ENCODE results near the gene FNBP1. TPM values are rescaled to one million over a fixed set of nuclear protein-coding genes. Genes with fewer than 3 reads are reported as not detected.

FNBP1 gene
- total RNA-seq, 1 experiment from 2014 or later = 43.6 TPM

DNA sequence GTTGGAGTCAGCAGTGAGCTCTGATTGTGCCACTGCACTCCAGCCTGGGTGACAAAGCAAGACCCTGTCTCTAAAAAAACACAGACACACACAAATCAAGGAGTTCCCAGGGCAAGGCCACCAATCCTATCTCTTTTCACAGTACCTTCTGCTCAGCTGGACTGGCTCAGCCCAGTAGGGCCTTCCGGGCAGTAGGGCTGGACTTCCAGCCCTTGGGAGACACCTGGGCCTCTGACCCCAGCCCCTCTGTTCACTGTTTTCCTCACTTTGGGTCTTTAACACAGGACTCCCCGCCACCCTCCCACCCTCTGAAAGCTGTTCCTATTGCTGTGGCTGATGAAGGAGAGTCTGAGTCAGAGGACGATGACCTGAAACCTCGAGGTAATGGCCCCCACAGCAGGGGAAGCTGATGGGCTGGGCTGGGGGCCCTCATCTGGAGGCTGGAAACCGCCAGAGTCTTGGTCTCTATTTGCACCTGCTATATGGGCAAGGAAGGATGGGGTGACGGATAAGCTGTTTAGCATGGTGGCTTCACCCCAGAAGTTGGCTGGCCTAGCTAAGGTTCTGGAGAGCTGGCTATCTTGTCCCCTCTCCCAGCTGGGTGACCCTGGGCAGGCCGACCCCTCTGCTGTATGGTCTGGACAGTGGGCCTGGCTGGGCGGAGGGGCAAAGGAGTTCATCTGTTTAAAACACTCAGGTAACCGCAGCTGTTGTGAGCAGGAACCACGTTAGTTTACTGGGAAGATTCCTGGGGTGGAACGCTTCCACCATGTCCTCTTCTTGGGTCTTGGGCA, 182.1 kb downstream of the FNBP1 start:
- no peaks in the 10 kb centered on the region for H3K9me3 Mint-ChIP-seq
- no peaks in the 10 kb centered on the region for H3K27me3 Mint-ChIP-seq (ENCODE audit: low read depth)
- TF ChIP-seq NFATC4 (CRISPR knock-in tag; IDR thresholded peaks at IDR 0.05) (no peak), ZNF396 (CRISPR knock-in tag; IDR thresholded peaks at IDR 0.05; ENCODE audit: borderline replicate concordance) (no peak), GRHL2 (CRISPR knock-in tag; IDR thresholded peaks at IDR 0.05; ENCODE audit: insufficient replicate concordance, severe bottlenecking) (no peak), CREM (CRISPR knock-in tag; IDR thresholded peaks at IDR 0.05) (no peak), ZNF671 (CRISPR knock-in tag; IDR thresholded peaks at IDR 0.05) (no peak), FOXJ3 (CRISPR knock-in tag; IDR thresholded peaks at IDR 0.05; ENCODE audit: borderline replicate concordance) (no peak), ZNF317 (CRISPR knock-in tag; IDR thresholded peaks at IDR 0.05; ENCODE audit: borderline replicate concordance, low read depth) (no peak), SOX15 (CRISPR knock-in tag; IDR thresholded peaks at IDR 0.05) (no peak), HMGA2 (CRISPR knock-in tag; IDR thresholded peaks at IDR 0.05) (no peak), SMAD3 (CRISPR knock-in tag; IDR thresholded peaks at IDR 0.05; ENCODE audit: borderline replicate concordance) (no peak), PRRX2 (CRISPR knock-in tag; IDR thresholded peaks at IDR 0.05) (no peak), FOXP1 (CRISPR knock-in tag; IDR thresholded peaks at IDR 0.05; ENCODE audit: borderline replicate concordance) (no peak)
- TF ChIP-seq, protein P1, sequence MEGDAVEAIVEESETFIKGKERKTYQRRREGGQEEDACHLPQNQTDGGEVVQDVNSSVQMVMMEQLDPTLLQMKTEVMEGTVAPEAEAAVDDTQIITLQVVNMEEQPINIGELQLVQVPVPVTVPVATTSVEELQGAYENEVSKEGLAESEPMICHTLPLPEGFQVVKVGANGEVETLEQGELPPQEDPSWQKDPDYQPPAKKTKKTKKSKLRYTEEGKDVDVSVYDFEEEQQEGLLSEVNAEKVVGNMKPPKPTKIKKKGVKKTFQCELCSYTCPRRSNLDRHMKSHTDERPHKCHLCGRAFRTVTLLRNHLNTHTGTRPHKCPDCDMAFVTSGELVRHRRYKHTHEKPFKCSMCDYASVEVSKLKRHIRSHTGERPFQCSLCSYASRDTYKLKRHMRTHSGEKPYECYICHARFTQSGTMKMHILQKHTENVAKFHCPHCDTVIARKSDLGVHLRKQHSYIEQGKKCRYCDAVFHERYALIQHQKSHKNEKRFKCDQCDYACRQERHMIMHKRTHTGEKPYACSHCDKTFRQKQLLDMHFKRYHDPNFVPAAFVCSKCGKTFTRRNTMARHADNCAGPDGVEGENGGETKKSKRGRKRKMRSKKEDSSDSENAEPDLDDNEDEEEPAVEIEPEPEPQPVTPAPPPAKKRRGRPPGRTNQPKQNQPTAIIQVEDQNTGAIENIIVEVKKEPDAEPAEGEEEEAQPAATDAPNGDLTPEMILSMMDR (IDR thresholded peaks at IDR 0.05) = no peak
- TF ChIP-seq, protein P2, sequence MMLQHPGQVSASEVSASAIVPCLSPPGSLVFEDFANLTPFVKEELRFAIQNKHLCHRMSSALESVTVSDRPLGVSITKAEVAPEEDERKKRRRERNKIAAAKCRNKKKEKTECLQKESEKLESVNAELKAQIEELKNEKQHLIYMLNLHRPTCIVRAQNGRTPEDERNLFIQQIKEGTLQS (CRISPR knock-in tag; conservative IDR thresholded peaks at IDR 0.05) = no peak
- TF ChIP-seq, protein P3, sequence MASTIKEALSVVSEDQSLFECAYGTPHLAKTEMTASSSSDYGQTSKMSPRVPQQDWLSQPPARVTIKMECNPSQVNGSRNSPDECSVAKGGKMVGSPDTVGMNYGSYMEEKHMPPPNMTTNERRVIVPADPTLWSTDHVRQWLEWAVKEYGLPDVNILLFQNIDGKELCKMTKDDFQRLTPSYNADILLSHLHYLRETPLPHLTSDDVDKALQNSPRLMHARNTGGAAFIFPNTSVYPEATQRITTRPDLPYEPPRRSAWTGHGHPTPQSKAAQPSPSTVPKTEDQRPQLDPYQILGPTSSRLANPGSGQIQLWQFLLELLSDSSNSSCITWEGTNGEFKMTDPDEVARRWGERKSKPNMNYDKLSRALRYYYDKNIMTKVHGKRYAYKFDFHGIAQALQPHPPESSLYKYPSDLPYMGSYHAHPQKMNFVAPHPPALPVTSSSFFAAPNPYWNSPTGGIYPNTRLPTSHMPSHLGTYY (CRISPR knock-in tag; IDR thresholded peaks at IDR 0.05) = no peak
- H3K27ac Mint-ChIP-seq = no peak overlapping the region
- ChIA-PET CTCF (interaction anchor here (1.6 kb wide), 1 partner anchor 13 kb away, joined by 9 read pairs; no protein-coding TSS in a partner anchor), POLR2A (no interaction called here)
- H3K36me3 Mint-ChIP-seq = peaks cover 28% of the 10 kb centered on the region
- DNase-seq (ENCODE audit: low spot score) = no peak
- ATAC-seq = no peak
- H3K4me3 Mint-ChIP-seq = no peak overlapping the region
- no peaks in the 10 kb centered on the region for H3K4me1 Mint-ChIP-seq

DNA sequence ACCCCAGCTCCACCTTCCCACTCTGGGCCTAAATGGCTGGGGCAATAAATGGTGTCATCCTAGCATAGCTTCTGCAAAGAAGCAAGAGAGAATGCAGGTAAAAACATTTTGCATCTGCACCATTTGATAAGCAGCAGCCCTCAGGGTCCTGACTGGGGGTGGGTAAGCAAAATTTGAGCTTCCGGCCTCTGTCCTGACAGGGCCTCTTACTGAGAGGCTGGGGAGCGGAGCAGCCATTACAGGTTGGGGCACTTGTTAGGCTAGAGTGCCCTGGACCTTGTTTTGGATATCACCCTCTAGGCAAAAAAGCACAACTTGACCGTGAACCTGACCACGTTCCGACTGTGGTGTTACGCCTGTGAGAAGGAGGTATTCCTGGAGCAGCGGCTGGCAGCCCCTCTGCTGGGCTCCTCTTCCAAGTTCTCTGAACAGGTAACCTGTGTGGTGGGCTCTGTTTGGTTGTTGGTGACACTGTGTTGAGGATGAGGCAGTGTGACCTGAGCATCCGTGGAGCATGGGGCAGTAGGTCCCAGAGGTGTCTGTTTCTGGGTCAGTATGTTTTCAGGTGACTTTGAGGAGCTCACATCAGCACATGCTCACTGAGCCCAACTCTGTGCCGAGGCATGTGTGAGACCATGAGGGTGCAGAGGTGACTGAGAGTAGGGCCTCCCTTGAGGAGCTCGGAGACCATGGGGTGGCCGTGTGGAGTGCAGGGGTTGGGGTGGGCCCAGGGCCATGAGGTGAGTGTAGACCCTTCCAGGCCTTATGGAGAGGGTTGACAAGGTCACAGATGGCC, 184.6 kb downstream of the FNBP1 start:
- POLR2A ChIA-PET = no interaction called here
- CTCF ChIA-PET = interaction anchor here (1.0 kb wide), 1 partner anchor 17 kb away, joined by 3 read pairs; no protein-coding TSS in a partner anchor
- Mint-ChIP-seq H3K4me1 (no peaks in the 10 kb centered on the region), H3K27me3 (ENCODE audit: low read depth) (no peaks in the 10 kb centered on the region), H3K27ac (no peak overlapping the region; the same call in 1 of the 2 replicates), H3K4me3 (no peak overlapping the region), H3K9me3 (no peaks in the 10 kb centered on the region), H3K36me3 (peaks cover 30% of the 10 kb centered on the region)
- DNase-seq (ENCODE audit: low spot score) (no peak), ATAC-seq (no peak)
- TF ChIP-seq, protein P4, sequence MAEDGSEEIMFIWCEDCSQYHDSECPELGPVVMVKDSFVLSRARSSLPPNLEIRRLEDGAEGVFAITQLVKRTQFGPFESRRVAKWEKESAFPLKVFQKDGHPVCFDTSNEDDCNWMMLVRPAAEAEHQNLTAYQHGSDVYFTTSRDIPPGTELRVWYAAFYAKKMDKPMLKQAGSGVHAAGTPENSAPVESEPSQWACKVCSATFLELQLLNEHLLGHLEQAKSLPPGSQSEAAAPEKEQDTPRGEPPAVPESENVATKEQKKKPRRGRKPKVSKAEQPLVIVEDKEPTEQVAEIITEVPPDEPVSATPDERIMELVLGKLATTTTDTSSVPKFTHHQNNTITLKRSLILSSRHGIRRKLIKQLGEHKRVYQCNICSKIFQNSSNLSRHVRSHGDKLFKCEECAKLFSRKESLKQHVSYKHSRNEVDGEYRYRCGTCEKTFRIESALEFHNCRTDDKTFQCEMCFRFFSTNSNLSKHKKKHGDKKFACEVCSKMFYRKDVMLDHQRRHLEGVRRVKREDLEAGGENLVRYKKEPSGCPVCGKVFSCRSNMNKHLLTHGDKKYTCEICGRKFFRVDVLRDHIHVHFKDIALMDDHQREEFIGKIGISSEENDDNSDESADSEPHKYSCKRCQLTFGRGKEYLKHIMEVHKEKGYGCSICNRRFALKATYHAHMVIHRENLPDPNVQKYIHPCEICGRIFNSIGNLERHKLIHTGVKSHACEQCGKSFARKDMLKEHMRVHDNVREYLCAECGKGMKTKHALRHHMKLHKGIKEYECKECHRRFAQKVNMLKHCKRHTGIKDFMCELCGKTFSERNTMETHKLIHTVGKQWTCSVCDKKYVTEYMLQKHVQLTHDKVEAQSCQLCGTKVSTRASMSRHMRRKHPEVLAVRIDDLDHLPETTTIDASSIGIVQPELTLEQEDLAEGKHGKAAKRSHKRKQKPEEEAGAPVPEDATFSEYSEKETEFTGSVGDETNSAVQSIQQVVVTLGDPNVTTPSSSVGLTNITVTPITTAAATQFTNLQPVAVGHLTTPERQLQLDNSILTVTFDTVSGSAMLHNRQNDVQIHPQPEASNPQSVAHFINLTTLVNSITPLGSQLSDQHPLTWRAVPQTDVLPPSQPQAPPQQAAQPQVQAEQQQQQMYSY (CRISPR knock-in tag; IDR thresholded peaks at IDR 0.05) = no peak
